Right atrium auricular region (tissue), 2 donors: ENCODE measurements around the gene ZBP1. TPM values are rescaled to one million over a fixed set of nuclear protein-coding genes. Genes with fewer than 3 reads are reported as not detected.

Experiments
- DNase-seq: peaks from one replicate; pipeline ENCODE4 v3.0.0-alpha.2; 2019; ENCODE audit warnings: low spot score
- H3K27ac ChIP-seq, 2 donors: fragments of 200-600 bp; sonication (generic); 1 replicate in 1 of 2; 2 replicates in 1 of 2; pipeline ENCODE4 v1.5.1; 2016 to 2019
- H3K27me3 ChIP-seq, 2 donors: fragments of 200-600 bp; sonication (generic); one replicate each; pipeline versions ENCODE4 v1.5.1 to v1.6.0; 2017 to 2019
- H3K36me3 ChIP-seq: fragments of 200-600 bp; sonication (generic); one replicate; pipeline ENCODE4 v1.5.1; 2016
- H3K4me1 ChIP-seq, 2 donors: fragments of 200-600 bp; sonication (generic); one replicate each; pipeline versions ENCODE4 v1.5.1 to v1.6.0; 2017 to 2019
- H3K4me3 ChIP-seq, 2 donors: fragments of 200-600 bp; sonication (generic); 1 replicate in 1 of 2; 2 replicates in 1 of 2; pipeline ENCODE4 v1.5.1; 2017 to 2019; ENCODE audit warnings: mild to moderate bottlenecking in 1 of 2, moderate library complexity in 1 of 2
- H3K9me3 ChIP-seq, 2 donors: fragments of 200-600 bp; sonication (generic); one replicate each; pipeline ENCODE4 v1.5.1; 2019
- total RNA-seq, 2 donors: library from RNA; depleted of rRNA; stranded (reverse); fragments of >200 nt; gene quantifications; one replicate each; pipeline ENCODE4 v1.1.0, GENCODE V29; 2016
- TF ChIP-seq, protein P1 (sequence below), 2 donors: fragments of 200-600 bp; sonication (generic); IDR thresholded peaks; one replicate each; pipeline ENCODE4 v1.5.1; 2019; ENCODE audit warnings: antibody characterized with exemption in 2 of 2

Gene ZBP1
- total RNA-seq, 2 donors from 2014 or later = not detected

DNA sequence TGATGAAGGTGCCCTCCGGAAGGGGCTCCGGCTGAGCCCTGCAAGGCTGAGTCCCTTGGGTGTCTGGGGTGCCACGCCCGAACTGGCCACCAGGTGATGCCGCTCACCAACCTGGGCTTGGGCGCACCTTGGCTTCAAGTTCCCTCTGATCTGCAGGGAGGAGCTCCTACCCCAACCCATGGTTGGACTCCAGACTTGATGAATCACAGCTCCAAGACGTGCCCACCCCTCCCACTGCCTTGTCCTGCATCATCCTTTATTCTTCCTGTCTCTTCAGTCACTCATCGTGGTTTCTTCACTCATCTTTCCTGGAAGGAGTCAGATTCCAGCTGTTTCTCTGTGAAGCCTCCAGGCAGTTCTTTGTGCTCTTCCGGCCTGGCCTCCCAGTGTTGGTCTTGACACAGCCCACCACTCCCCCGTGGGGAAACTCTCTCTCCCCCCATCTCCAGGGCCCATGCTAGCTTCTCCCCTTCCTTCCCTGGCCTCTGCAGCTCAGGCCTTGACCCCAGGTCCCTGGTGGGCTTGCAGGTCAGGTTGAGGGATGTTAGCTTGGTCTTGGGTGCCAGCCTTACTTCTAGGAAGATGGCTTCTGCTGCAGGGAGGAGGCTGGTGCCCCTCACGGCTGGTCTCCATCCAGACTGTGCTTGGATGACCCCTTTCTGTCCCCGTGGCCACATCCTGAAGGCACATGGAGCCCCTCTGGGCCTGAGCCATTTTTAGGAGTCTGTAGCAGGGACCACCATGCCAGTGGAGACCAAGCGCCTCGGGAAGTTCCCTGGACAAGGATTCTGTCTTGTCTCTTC is 2.6 kb upstream of the ZBP1 start:
- Histone ChIP-seq H3K4me3 (no peak overlapping the region), H3K27me3 (no peaks in the 10 kb centered on the region), H3K9me3 (peaks cover 0 to 17% of the 10 kb centered on the region in 2 donors), H3K27ac (no peak overlapping the region), H3K36me3 (no peaks in the 10 kb centered on the region), H3K4me1 (peaks cover 0 to 7% of the 10 kb centered on the region in 2 donors)
- peak; percentile 55 for DNase-seq
- TF ChIP-seq, protein P1, sequence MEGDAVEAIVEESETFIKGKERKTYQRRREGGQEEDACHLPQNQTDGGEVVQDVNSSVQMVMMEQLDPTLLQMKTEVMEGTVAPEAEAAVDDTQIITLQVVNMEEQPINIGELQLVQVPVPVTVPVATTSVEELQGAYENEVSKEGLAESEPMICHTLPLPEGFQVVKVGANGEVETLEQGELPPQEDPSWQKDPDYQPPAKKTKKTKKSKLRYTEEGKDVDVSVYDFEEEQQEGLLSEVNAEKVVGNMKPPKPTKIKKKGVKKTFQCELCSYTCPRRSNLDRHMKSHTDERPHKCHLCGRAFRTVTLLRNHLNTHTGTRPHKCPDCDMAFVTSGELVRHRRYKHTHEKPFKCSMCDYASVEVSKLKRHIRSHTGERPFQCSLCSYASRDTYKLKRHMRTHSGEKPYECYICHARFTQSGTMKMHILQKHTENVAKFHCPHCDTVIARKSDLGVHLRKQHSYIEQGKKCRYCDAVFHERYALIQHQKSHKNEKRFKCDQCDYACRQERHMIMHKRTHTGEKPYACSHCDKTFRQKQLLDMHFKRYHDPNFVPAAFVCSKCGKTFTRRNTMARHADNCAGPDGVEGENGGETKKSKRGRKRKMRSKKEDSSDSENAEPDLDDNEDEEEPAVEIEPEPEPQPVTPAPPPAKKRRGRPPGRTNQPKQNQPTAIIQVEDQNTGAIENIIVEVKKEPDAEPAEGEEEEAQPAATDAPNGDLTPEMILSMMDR (IDR thresholded peaks at IDR 0.05) = peak in 1 of 2 donors; percentile 78

DNA sequence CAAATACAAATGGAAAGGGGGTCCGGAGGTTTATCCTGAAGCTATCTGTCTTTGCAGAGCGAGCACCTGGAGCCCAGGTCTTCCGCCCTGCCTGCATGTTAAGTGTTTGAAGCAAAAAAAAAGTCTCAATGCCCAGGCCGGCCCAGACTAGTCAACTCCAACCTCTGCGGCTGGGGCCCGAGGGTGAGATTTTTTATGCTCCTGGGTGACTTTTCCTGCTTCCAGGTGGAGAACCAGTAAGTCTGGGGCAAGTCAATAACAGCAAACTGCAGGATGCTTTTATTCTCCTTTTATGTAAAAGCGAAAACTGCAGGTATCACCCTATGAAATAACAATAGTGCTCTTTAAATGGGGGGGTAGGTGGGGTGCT is 2.0 kb upstream of the ZBP1 start:
- H3K36me3 ChIP-seq = no peaks in the 10 kb centered on the region
- H3K4me1 ChIP-seq = peaks cover 0 to under 1% of the 10 kb centered on the region in 2 donors
- H3K4me3 ChIP-seq = no peak overlapping the region
- no peak overlapping the region for H3K27ac ChIP-seq
- DNase-seq = no peak
- H3K9me3 ChIP-seq = peaks cover 0 to 17% of the 10 kb centered on the region in 2 donors
- TF ChIP-seq, protein P1 (IDR thresholded peaks at IDR 0.05) = no peak
- no peaks in the 10 kb centered on the region for H3K27me3 ChIP-seq

DNA sequence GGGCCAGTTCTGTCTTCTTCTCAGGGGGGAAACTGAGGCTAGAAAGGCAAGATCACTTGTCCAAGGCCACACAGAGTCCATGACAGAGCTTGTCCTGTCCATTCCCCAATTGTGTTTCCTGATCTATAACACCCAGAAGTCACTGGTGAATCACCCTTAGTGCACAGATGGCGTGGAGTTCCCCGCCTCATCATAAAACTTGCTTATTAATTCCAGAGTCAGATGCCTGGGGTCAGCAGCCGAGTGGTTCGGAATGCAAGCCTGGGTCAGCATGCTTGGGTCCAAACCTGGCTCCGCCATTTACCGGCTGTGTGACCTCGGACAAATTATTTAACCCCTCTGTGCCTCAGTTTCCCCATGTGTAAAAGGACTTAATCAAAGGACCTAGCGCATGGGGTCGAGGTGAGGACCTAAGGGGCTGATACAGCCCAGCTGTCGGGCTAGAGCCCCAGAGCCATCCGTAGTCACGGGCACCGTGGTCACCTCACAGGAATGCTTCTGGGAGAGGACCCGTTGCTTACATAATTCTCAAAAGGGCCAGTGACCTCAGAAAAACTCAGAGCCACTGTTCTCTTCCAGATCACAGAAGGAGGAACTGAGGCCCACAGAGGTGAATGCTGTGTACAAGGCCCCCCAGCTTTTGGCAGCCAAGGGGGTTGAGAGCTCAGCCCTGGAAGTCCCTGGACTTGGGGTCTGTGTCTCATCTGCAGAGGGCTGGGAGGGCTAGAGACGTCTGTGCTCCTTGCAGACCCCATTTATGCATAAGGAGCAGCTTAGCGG is 1.4 kb upstream of the ZBP1 start:
- Histone ChIP-seq H3K27ac (no peak overlapping the region), H3K4me3 (no peak overlapping the region), H3K27me3 (no peaks in the 10 kb centered on the region), H3K9me3 (peaks cover 0 to 17% of the 10 kb centered on the region in 2 donors), H3K4me1 (no peaks in the 10 kb centered on the region), H3K36me3 (no peaks in the 10 kb centered on the region)
- peak; percentile 52 for DNase-seq
- TF ChIP-seq, protein P1 (IDR thresholded peaks at IDR 0.05) = no peak

DNA sequence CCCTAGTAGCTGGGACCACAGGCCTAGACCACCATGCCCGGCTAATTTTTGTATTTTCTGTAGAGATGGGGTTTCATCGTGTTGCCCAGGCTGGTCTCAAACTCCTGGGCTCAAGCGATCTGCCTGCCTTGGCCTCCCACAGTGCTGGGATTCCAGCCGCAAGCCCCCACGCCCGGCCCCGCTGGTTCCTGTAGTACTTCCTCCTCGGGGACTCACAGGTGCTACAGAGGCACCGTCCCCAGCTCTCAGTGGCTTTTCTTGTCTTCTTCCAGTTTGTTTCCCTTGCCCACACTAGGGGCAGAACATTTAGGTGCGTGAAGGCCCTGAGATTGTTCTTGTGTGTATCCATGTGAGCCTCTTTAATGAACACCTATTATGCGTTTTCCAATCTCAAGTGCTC is 773 bp upstream of the ZBP1 start:
- no peak overlapping the region for H3K4me3 ChIP-seq
- no peak overlapping the region for H3K27ac ChIP-seq
- no peak for DNase-seq

DNA sequence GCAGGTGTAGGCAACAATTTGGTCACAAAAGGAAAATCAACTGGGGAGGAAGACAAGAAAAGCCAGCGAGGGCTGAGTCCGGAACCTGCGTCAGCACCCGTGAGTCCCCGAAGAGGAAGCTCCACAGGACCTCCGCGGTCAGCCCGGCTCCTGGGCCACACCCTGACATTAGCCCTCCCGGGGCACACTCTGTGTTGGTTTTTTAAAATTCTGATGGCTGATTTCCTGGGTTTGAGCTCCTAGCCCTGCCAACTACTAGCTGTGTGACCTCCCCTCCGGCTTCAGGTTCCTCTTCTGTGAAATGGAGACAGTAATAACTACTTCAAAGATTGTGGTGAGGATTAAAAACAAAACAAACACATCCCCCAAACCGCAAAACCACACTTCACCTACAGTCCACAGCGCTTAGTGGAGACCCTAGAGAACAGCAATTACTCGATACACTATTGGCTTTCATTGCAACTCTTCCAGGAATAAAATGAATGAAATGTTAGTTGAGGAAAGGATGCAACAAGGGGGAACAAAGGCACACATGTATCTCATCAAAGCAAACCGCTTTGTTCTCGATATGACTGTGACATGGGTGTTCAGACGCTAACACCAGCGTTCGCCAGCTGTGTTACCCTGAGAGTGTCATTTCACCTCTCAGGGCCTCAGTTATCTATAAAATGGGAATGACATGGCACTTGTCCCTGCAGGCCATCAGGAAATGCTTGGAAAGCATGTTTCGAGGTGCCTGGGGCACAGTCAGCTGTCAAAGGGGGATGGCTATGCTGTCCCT is 985 bp downstream of the ZBP1 start:
- Histone ChIP-seq H3K36me3 (no peaks in the 10 kb centered on the region), H3K27ac (peak overlapping the region in 1 of 2 donors; percentile 7), H3K4me1 (no peaks in the 10 kb centered on the region), H3K9me3 (peaks cover 0 to 3% of the 10 kb centered on the region in 2 donors), H3K27me3 (no peaks in the 10 kb centered on the region), H3K4me3 (no peak overlapping the region)
- TF ChIP-seq, protein P1 (IDR thresholded peaks at IDR 0.05) = no peak
- peak; percentile 60 for DNase-seq

More for the DNA sequence above, 773 bp upstream of the ZBP1 start:
- Histone ChIP-seq H3K4me1 (no peaks in the 10 kb centered on the region), H3K9me3 (peaks cover 0 to 17% of the 10 kb centered on the region in 2 donors), H3K36me3 (no peaks in the 10 kb centered on the region), H3K27me3 (no peaks in the 10 kb centered on the region)
- TF ChIP-seq, protein P1 (IDR thresholded peaks at IDR 0.05) = no peak
